Testis (tissue), 3 donors: Measurements from ENCODE around the gene CYP24A1. TPM values are rescaled to one million over a fixed set of nuclear protein-coding genes. Genes with fewer than 3 reads are reported as not detected.

Experiments
- DNase-seq: peaks from one replicate; pipeline ENCODE4 v3.0.0-alpha.2; 2019
- H3K27ac ChIP-seq, 2 donors: fragments of 200-600 bp; sonication (generic); one replicate each; pipeline ENCODE4 v1.5.1; 2019
- H3K27me3 ChIP-seq: fragments of 200-600 bp; sonication (generic); one replicate; pipeline ENCODE4 v1.5.1; 2019
- H3K36me3 ChIP-seq: fragments of 200-600 bp; sonication (generic); one replicate; pipeline ENCODE4 v1.5.1; 2017; ENCODE audit warnings: low read depth; ENCODE audit errors: missing control alignments
- H3K4me1 ChIP-seq: fragments of 200-600 bp; sonication (generic); one replicate; pipeline ENCODE4 v1.5.1; 2019
- H3K4me3 ChIP-seq, 2 donors: fragments of 200-600 bp; sonication (generic); one replicate each; pipeline ENCODE4 v1.5.1; 2017 to 2019
- H3K9me3 ChIP-seq: fragments of 200-600 bp; sonication (generic); one replicate; pipeline ENCODE4 v1.5.1; 2017
- POLR2A ChIP-seq: fragments of 450-650 bp; IDR thresholded peaks from one replicate; pipeline ENCODE4 v1.6.1; 2017; ENCODE audit warnings: antibody characterized with exemption, mild to moderate bottlenecking, moderate library complexity
- WGBS, 2 donors: methylation state at CpG; one replicate each; pipeline ENCODE4 v1.1.5; 2018; 5-methylcytosine and 5-hydroxymethylcytosine counted together
- intact Hi-C: fragments of 100-400 bp; cut with DNase I; formaldehyde crosslinking; loops from one replicate; pipeline ENCODE4 v1.15.1; 2023; ENCODE audit warnings: low total_unique reads
- polyA plus RNA-seq: library from polyadenylated mRNA; stranded (reverse); fragments of 350-450 nt; fragmentation: Illumina TruSeq; extraction: RNeasy Lipid Tissue Mini Kit (QIAGEN cat#74804); gene quantifications from one replicate; pipeline ENCODE4 v1.2.3, GENCODE V29; 2014; ENCODE audit warnings: low read depth, low replicate concordance; ENCODE audit not compliant: insufficient read depth
- total RNA-seq, 2 donors: library from RNA; depleted of rRNA; stranded (reverse); fragments of >200 nt; gene quantifications; one replicate each; pipeline ENCODE4 v1.2.3, GENCODE V29; 2016
- TF ChIP-seq, protein P1 (sequence below), 3 experiments: fragments of 450-650 bp in 2 of 3; fragments of 200-600 bp in 1 of 3; sonication (generic) in 1 of 3; IDR thresholded peaks; one replicate each; pipeline ENCODE4 v1.5.1; 2016 to 2019; ENCODE audit warnings: antibody characterized with exemption in 3 of 3, mild to moderate bottlenecking in 2 of 3, moderate library complexity in 1 of 3

CYP24A1 gene
- total and polyA plus RNA-seq, 3 donors from 2014 or later = 0.43 to 0.94 TPM; not detected in 1

DNA sequence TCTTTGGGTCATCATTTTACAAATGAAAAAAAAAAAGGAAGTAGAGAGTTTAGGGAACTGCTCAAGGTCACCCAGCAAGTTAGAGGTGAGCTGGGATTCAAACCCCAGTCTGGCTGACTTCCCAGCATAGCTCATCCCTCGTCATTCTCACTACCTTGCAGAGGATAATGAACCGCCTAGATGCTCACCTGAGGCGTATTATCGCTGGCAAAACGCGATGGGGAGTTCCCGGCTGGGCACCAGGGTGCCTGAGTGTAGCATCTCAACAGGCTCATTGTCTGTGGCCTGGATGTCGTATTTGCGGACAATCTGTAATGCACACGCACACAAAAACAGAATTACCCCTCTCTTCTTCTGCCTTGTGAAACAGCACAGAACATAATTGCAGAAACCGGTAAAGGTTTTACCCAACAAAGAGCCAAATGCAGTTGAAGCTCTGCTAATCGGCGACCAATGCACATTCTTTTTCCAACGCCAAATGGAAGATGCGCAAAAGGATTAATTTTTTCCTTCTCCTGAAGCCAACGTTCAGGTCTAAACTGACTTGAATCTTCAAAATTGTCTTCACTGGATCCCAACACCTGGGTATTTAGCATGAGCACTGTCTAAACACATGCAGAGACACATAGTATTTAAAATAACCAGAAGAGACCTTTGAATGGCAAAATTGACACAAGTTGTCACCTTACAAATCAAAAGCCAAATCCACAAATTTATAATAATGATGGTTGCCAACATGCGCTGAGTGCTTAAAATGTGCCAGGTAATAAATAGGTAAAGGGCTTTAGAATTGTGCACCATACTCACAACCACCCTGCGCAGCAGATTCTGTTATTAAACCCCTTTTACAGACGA lies 16.6 kb downstream of the CYP24A1 start:
- Histone ChIP-seq H3K9me3 (no peaks in the 10 kb centered on the region), H3K4me3 (no peak overlapping the region), H3K27me3 (no peaks in the 10 kb centered on the region), H3K36me3 (no peaks in the 10 kb centered on the region), H3K4me1 (no peaks in the 10 kb centered on the region), H3K27ac (no peak overlapping the region)
- TF ChIP-seq POLR2A = no peak
- TF ChIP-seq, protein P1, sequence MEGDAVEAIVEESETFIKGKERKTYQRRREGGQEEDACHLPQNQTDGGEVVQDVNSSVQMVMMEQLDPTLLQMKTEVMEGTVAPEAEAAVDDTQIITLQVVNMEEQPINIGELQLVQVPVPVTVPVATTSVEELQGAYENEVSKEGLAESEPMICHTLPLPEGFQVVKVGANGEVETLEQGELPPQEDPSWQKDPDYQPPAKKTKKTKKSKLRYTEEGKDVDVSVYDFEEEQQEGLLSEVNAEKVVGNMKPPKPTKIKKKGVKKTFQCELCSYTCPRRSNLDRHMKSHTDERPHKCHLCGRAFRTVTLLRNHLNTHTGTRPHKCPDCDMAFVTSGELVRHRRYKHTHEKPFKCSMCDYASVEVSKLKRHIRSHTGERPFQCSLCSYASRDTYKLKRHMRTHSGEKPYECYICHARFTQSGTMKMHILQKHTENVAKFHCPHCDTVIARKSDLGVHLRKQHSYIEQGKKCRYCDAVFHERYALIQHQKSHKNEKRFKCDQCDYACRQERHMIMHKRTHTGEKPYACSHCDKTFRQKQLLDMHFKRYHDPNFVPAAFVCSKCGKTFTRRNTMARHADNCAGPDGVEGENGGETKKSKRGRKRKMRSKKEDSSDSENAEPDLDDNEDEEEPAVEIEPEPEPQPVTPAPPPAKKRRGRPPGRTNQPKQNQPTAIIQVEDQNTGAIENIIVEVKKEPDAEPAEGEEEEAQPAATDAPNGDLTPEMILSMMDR (IDR thresholded peaks at IDR 0.05) = no peak
- no peak for DNase-seq
- intact Hi-C loops = no loop called here
- 75 to 81% methylated on average over 19 of the region's 19 CpGs for WGBS, 2 donors

DNA sequence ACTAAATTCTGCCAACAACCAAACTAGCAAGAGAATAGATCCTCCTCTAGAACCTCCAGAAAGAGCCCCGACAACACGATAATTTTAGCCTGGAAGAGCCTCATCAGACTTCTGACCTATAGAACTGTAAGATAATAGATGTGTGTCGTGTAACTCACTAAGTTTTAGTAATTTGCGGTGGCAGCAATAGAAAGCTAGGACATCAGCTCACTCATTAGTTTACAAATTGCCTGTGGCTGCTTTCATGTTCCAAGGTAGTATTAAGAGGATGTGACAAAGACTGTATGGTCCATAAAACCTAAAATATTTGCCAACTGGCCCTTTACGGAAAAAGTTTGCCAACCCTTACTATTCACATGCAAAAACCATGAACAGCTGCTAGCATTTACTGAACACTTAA lies 17.3 kb downstream of the CYP24A1 start:
- TF ChIP-seq, protein P1 (IDR thresholded peaks at IDR 0.05) = no peak
- TF ChIP-seq POLR2A = no peak
- Histone ChIP-seq H3K36me3 (no peaks in the 10 kb centered on the region), H3K4me1 (no peaks in the 10 kb centered on the region), H3K4me3 (no peak overlapping the region), H3K27ac (no peak overlapping the region), H3K27me3 (no peaks in the 10 kb centered on the region), H3K9me3 (no peaks in the 10 kb centered on the region)
- no peak for DNase-seq
- intact Hi-C loops = no loop called here
- 81 to 92% methylated on average over 5 of the region's 5 CpGs for WGBS, 2 donors

DNA sequence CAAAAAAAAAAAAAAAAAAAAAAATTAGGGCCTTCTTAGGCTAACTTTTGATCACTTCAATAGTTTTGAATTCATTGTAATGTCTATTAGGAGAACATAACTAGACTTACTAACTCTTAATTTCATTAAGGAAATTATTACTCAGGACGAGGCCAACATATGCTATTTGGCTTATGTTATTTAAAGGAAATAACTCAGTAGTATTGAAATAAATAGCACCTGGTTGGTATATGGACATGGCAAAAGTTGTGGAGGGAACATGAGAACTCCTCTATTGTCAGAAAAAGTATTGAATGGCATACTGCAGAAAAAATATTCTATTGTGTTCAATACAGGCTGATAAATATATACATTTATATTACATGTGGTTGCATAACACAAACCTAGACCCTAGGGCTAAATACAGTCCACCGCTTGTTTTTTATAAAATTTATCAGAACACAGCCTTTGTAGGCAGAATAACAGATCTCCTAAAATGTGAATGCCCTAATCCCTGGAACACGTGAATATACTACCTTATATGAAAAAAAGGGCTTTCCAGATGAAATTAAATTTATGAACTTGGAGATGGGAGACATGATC lies 18.0 kb downstream of the CYP24A1 start:
- TF ChIP-seq POLR2A = no peak
- TF ChIP-seq, protein P1 (IDR thresholded peaks at IDR 0.05) = no peak
- Histone ChIP-seq H3K27me3 (no peaks in the 10 kb centered on the region), H3K4me1 (no peaks in the 10 kb centered on the region), H3K27ac (no peak overlapping the region), H3K9me3 (no peaks in the 10 kb centered on the region), H3K4me3 (no peak overlapping the region), H3K36me3 (no peaks in the 10 kb centered on the region)
- intact Hi-C loops = no loop called here
- whole genome bisulfite sequencing, 2 donors = 88 to 90% methylated on average over 3 of the region's 3 CpGs
- DNase-seq = no peak

DNA sequence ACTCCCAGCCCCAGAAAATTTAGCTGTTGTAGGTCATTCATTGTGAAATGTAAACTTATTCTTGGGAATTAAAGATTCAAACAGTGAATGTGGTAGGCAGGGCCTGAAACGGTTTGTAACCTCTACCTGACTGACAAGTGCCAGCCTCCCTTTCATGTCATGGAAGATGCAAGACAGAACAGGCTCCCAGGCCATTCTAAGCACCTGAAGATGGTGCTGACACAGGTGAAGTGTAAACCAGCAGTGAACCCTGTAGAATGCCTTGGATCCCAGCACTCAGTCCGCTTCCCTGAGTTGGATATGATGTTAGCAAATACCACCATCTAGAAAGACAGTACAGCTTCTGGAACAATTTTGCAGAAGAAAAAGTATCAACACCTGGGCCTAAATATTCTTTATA lies 19.3 kb downstream of the CYP24A1 start:
- no peak overlapping the region for H3K27ac ChIP-seq
- H3K4me3 ChIP-seq = no peak overlapping the region
- intact Hi-C loops = no loop called here
- no peaks in the 10 kb centered on the region for H3K36me3 ChIP-seq
- H3K4me1 ChIP-seq = no peaks in the 10 kb centered on the region
- 66 to 96% methylated on average over 2 of the region's 2 CpGs for WGBS, 2 donors
- no peaks in the 10 kb centered on the region for H3K9me3 ChIP-seq
- TF ChIP-seq, protein P1 (IDR thresholded peaks at IDR 0.05) = no peak
- TF ChIP-seq POLR2A = no peak
- H3K27me3 ChIP-seq = no peaks in the 10 kb centered on the region
- no peak for DNase-seq
